HG02852 (cell line): Measurements from ENCODE around the gene USP53.
"Not testable (repeated sequence)": the region's sequence is repeated elsewhere in the genome, so short reads cannot be mapped to it uniquely, and the experiment has no call there.

Experiments
- ATAC-seq: cut with Tn5 transposase; IDR thresholded peaks from one replicate; pipeline ENCODE4 v1.9.1; 2021; ENCODE audit warnings: mild to moderate bottlenecking, moderate library complexity; ENCODE audit not compliant: unreplicated experiment

The USP53 gene

GRCh38 chr4:119313237-119313636 is 100.7 kb downstream of the USP53 start:
- ATAC-seq = no peak

DNA sequence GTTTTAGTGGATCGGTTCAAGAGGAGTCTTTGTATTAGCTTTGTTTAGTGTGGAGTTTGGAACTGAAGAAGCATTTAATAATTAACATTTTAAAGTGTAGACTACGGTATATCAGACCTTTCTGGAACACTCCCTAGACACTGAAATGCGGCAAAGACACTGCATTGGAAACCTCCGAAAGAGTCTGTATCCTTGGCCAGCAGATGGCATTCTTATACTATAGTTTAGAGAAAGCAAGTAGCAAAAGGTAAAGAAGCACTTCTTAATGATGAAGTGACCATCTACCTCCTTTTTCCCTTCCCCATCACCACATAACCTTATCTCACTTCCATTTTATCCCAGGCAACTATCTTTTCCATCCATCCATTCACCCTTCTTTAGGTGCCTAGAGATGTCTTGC is 101.8 kb downstream of the USP53 start:
- ATAC-seq = peak; percentile 89

DNA sequence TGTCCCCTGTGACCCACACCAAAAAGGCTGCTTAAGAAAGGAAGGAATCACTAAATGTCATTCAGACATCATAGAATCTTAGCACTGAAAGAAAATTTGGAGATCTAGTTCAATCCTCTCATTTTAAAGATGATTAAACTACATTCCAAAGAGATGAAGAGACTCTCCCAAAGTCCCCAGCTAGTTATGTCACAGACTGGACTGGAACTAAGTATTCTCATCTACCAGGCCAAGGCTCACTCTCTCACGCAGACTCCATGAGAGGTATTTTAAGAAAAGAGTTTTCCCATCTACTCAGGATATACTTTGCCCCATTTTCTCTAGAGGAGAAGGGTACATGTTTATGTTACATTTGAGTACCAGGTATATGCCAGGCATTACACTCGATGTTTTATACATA is 102.5 kb downstream of the USP53 start:
- no peak for ATAC-seq

- no peak for ATAC-seq
Observed at GRCh38 chr4:119317990-119318389, 105.5 kb downstream of the USP53 start.

DNA sequence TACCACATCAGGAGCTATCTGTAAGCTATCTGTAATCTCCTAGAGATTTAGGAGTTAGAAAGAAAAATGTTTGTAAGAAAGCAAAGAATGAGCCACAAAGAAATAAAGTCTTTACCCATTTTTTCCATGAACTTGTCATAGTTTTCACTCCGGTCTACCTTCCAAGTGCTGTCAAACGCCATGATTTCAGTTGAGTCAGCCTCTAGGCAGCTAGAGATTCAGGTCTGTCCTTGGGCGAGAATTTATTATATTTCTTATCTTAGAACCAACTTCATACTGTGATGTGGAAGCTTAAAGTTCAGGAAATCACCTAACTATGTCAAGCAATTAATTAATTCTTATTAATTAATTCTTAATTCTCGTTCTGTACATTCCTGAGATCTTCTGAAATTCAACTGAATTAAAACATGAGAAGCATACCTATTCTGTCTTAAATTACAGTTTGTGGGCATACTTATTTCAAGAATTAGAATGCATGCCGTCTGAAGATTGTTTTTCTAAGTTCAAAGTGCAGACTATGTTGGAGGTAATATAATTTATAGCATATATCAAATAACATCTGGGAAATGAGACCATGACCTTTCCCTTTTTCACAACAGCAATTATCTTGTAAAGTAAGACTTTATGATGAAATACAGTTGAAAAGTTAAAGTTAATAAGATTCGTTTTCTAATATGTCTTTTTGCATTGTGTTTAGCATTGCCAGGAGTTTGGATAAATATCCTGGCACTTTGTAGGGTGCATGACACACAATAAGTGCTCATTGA is 109.6 kb downstream of the USP53 start, which contains the start of gene FABP2:
Gene FABP2 (minus strand): TSS at position 218 of the 767 bp plus-strand sequence. CDS start 36 bp downstream, at position 182.
- no peak for ATAC-seq

DNA sequence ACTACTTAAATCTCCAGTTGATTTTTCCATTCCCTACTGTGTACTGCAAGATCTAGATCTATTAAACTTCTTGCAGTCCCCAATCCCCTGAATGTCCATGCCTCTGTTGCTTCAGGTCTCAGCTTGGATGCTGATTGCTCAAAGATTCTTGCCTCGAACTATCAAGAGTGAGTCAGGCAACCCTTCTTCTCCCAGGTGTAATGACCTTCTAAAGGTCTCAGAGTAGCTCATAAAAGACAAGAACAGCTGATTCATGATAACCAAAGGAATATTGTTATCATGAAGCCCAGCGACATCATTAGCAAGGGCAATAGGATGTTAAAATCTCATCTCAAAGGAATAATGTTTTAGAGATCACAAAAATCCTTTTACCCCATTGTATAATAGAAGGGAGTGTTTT is 116.2 kb downstream of the USP53 start:
- ATAC-seq = no peak

DNA sequence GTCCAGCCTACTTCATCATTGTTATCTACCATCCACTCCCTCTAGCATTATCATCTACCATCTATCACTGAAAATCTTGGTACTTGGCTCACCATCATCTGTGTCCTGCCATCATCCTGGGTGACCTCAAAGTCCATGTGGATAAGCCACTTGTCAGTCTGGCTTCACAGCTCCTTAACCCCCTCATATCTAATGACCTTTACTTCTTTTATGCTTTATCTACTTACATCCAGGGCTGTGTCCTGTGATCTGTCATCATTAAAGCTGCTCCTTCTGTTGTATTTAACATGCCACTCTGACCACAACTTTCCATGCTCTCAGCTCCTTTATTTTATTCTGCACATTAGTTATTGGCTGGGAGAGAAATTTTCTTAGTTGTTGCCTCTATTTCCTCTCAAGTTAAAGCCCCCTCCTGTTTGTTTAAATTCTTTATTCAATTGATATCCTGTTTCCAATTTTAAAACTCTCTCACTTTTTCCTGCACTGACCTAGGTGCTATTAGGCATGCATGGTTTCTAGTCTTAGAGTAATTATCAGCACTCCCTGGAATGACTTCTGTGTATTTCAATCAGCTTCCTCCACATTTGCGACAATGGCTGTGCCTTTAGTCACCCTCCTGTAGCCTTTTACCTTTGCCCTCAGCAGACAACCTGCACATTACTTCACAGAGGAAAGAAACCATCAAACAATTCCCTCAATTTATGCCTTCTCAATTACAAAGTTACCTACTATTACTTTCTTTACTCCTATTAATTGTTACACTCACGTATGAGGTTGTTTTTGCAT is 117.5 kb downstream of the USP53 start:
- ATAC-seq = no peak

GRCh38 chr4:119336332-119336979 is 123.9 kb downstream of the USP53 start:
- not testable (repeated sequence) for ATAC-seq

GRCh38 chr4:119337010-119337409 is 124.5 kb downstream of the USP53 start:
- ATAC-seq = no peak

- not testable (repeated sequence) for ATAC-seq
Observed at GRCh38 chr4:119339895-119340294, 127.4 kb downstream of the USP53 start.

GRCh38 chr4:119343293-119343692 is 130.8 kb downstream of the USP53 start:
- ATAC-seq = not testable (repeated sequence)
